B cell (primary cell): Measurements from ENCODE around the gene NLGN1. TPM values are rescaled to one million over a fixed set of nuclear protein-coding genes. Genes with fewer than 3 reads are reported as not detected.

Experiments
- ATAC-seq: fragments of 200-7000 bp; cut with Tn5 transposase; one replicate; pipeline ENCODE4 v1.10.0; 2021; ENCODE audit warnings: low read depth, mild to moderate bottlenecking, moderate number of reproducible peaks, moderate library complexity
- CTCF ChIA-PET: fragments of 350-600 bp; sonication (Branson Sonifier 250); formaldehyde crosslinking; loops from one replicate; lab custom pipeline; 2021; ENCODE audit warnings: antibody characterized with exemption, inconsistent platforms; lab: Charles Lee
- POLR2A ChIA-PET: fragments of 350-600 bp; sonication (Branson Sonifier 250); formaldehyde crosslinking; loops from one replicate; lab custom pipeline; 2021; ENCODE audit warnings: antibody characterized with exemption; lab: Charles Lee
- DNase-seq: peaks from one replicate; pipeline ENCODE4 v3.0.0; 2013
- H2AFZ ChIP-seq: 2 replicates; pipeline ENCODE4 v1.6.1; 2012; ENCODE audit warnings: mild to moderate bottlenecking, low read depth, low read length; ENCODE audit not compliant: insufficient read depth, poor library complexity, severe bottlenecking
- H3K27ac ChIP-seq, 2 donors: 1 replicate in 1 of 2; 2 replicates in 1 of 2; pipeline ENCODE4 v1.5.1; 2012 to 2013; ENCODE audit warnings: low read length in 2 of 2, mild to moderate bottlenecking in 2 of 2, moderate library complexity in 1 of 2
- H3K27me3 ChIP-seq, 4 experiments: fragments of 200-600 bp in 1 of 4; sonication (generic) in 1 of 4; replicated peaks in 1 of 4; 1 replicate in 2 of 4; 2 replicates in 2 of 4; pipeline versions ENCODE4 v1.6.1 to v1.7.0; 2013 to 2016; ENCODE audit warnings: low read length in 3 of 4, mild to moderate bottlenecking in 2 of 4, mixed read lengths in 1 of 4, moderate library complexity in 1 of 4; ENCODE audit not compliant: insufficient read depth in 4 of 4, control insufficient read depth in 3 of 4; ENCODE audit errors: control extremely low read depth in 1 of 4
- H3K36me3 ChIP-seq, 2 experiments: replicated peaks in 1 of 2; 1 replicate in 1 of 2; 2 replicates in 1 of 2; pipeline versions ENCODE4 v1.6.1 to v1.7.1; 2013; ENCODE audit warnings: low read length in 1 of 2; ENCODE audit not compliant: insufficient read depth in 2 of 2, control insufficient read depth in 1 of 2; ENCODE audit errors: control extremely low read depth in 1 of 2, extremely low read depth in 1 of 2
- H3K4me1 ChIP-seq, 2 donors: fragments of 200-600 bp in 1 of 2; sonication (generic) in 1 of 2; 1 replicate in 1 of 2; 2 replicates in 1 of 2; pipeline versions ENCODE4 v1.5.1 to v1.6.1; 2013 to 2017; ENCODE audit warnings: low read length in 2 of 2; ENCODE audit not compliant: control insufficient read depth in 2 of 2, insufficient read depth in 2 of 2
- H3K4me2 ChIP-seq: replicated peaks from 2 replicates; pipeline ENCODE3; 2012; ENCODE audit warnings: mild to moderate bottlenecking, low read depth, low read length; ENCODE audit not compliant: poor library complexity, severe bottlenecking
- H3K4me3 ChIP-seq, 5 experiments: fragments of 200-600 bp in 1 of 5; sonication (generic) in 1 of 5; 1 replicate in 3 of 5; 2 replicates in 2 of 5; pipeline versions ENCODE4 v1.5.1 to v1.7.0; 2011 to 2016; ENCODE audit warnings: low read length in 4 of 5, mild to moderate bottlenecking in 4 of 5, low read depth in 2 of 5, control low read depth in 1 of 5, moderate library complexity in 1 of 5; ENCODE audit not compliant: insufficient read depth in 1 of 5; ENCODE audit errors: control extremely low read depth in 1 of 5, extremely low read depth in 1 of 5
- H3K79me2 ChIP-seq: fragments of 200-600 bp; sonication (generic); one replicate; pipeline ENCODE4 v1.6.0; 2016; ENCODE audit warnings: low read length; ENCODE audit not compliant: control insufficient read depth, insufficient read depth
- H3K9ac ChIP-seq: fragments of 200-600 bp; sonication (generic); 2 replicates; pipeline ENCODE4 v1.6.1; 2017; ENCODE audit warnings: mild to moderate bottlenecking, low read length, moderate library complexity
- H3K9me3 ChIP-seq, 3 donors: one replicate each; pipeline versions ENCODE4 v1.6.1 to v1.7.1; 2013; ENCODE audit warnings: low read length in 2 of 3; ENCODE audit not compliant: control insufficient read depth in 2 of 3, insufficient read depth in 1 of 3; ENCODE audit errors: control extremely low read depth in 1 of 3
- H4K20me1 ChIP-seq: 2 replicates; pipeline ENCODE4 v1.6.0; 2012; ENCODE audit warnings: mild to moderate bottlenecking, low read length; ENCODE audit not compliant: insufficient read depth, control insufficient read depth, poor library complexity, severe bottlenecking
- H3K27ac Mint-ChIP-seq: one replicate; pipeline ENCODE4 v1.8.0; 2021; ENCODE audit warnings: mixed read lengths
- H3K27me3 Mint-ChIP-seq: one replicate; pipeline ENCODE4 v1.8.0; 2021; ENCODE audit warnings: mixed read lengths
- H3K4me1 Mint-ChIP-seq: one replicate; pipeline ENCODE4 v1.8.0; 2021; ENCODE audit warnings: mixed read lengths
- H3K4me3 Mint-ChIP-seq: one replicate; pipeline ENCODE4 v1.8.0; 2021; ENCODE audit warnings: mixed read lengths
- H3K9me3 Mint-ChIP-seq: one replicate; pipeline ENCODE4 v1.8.0; 2022; ENCODE audit warnings: mixed read lengths; ENCODE audit not compliant: insufficient read depth
- CTCF ChIP-seq: fragments of 200-600 bp; IDR thresholded peaks from one replicate; pipeline ENCODE4 v1.8.0; 2022; ENCODE audit warnings: antibody characterized with exemption, mild to moderate bottlenecking
- EZH2 ChIP-seq: IDR thresholded peaks from 2 replicates; pipeline ENCODE4 v1.6.1; 2012; ENCODE audit warnings: borderline replicate concordance, low read depth, mild to moderate bottlenecking, moderate library complexity, low read length; ENCODE audit not compliant: insufficient read depth, poor library complexity, severe bottlenecking
- WGBS: methylation state at CpG from one replicate; pipeline ENCODE4 v1.1.5; 2013; ENCODE audit warnings: missing lambda C conversion rate; ENCODE audit not compliant: insufficient coverage; 5-methylcytosine and 5-hydroxymethylcytosine counted together
- intact Hi-C: fragments of 100-400 bp; cut with micrococcal nuclease; formaldehyde crosslinking; loops from one replicate; pipeline ENCODE4 v1.10.0; 2022
- polyA plus RNA-seq: library from polyadenylated mRNA; depleted of rRNA; stranded (reverse); fragments of >200 nt; gene quantifications from 2 replicates; pipeline ENCODE4 v1.2.3, GENCODE V29; 2012
- total RNA-seq, 2 donors: library from RNA; stranded (reverse); fragments of 120-200 nt in 1 of 2; gene quantifications; 1 replicate in 1 of 2; 2 replicates in 1 of 2; pipeline versions ENCODE4 v1.2.3 to v1.2.4, GENCODE V29; 2013 to 2022

Gene NLGN1
- total and polyA plus RNA-seq, 2 donors (not counting 1 experiment from before 2014, with no cell fraction given), result not detected

GRCh38 chr3:173800154-173800553 is 402.6 kb downstream of the NLGN1 start:
- TF ChIP-seq EZH2 (no peak), CTCF (no peak)
- ATAC-seq (no peak), DNase-seq (no peak)
- no peaks in the 10 kb centered on the region for H4K20me1 ChIP-seq
- no peaks in the 10 kb centered on the region for H3K27me3 ChIP-seq
- no peaks in the 10 kb centered on the region for H3K9me3 Mint-ChIP-seq
- H3K4me1 Mint-ChIP-seq, result no peaks in the 10 kb centered on the region
- H3K36me3 ChIP-seq, result no peaks in the 10 kb centered on the region
- no CpG with 5 or more reads among the region's 2 CpGs for WGBS
- POLR2A ChIA-PET, result no interaction called here
- no peak overlapping the region for H3K27ac Mint-ChIP-seq
- CTCF ChIA-PET, result no interaction called here
- H3K27ac ChIP-seq, result no peak overlapping the region
- H3K9me3 ChIP-seq, result no peaks in the 10 kb centered on the region
- H3K9ac ChIP-seq, result no peak overlapping the region
- no peak overlapping the region for H3K4me3 ChIP-seq
- intact Hi-C loops, result no loop called here
- H3K4me3 Mint-ChIP-seq, result no peak overlapping the region
- no peak overlapping the region for H3K4me2 ChIP-seq
- no peaks in the 10 kb centered on the region for H3K79me2 ChIP-seq
- no peak overlapping the region for H2AFZ ChIP-seq
- H3K27me3 Mint-ChIP-seq, result no peaks in the 10 kb centered on the region
- H3K4me1 ChIP-seq, result no peaks in the 10 kb centered on the region

- H3K79me2 ChIP-seq, result no peaks in the 10 kb centered on the region
- no peak overlapping the region for H3K27ac Mint-ChIP-seq
- H2AFZ ChIP-seq, result no peak overlapping the region
- H3K4me1 ChIP-seq, result no peaks in the 10 kb centered on the region
- CTCF ChIA-PET, result no interaction called here
- no peaks in the 10 kb centered on the region for H3K9me3 Mint-ChIP-seq
- no peak overlapping the region for H3K4me3 Mint-ChIP-seq
- H3K9me3 ChIP-seq, result no peaks in the 10 kb centered on the region
- ATAC-seq (no peak), DNase-seq (no peak)
- 86% methylated on average over 1 of the region's 3 CpGs for WGBS
- intact Hi-C loops, result no loop called here
- H3K36me3 ChIP-seq, result no peaks in the 10 kb centered on the region
- no peak overlapping the region for H3K9ac ChIP-seq
- no peak overlapping the region for H3K4me3 ChIP-seq
- TF ChIP-seq EZH2 (no peak), CTCF (no peak)
- no peak overlapping the region for H3K4me2 ChIP-seq
- no peaks in the 10 kb centered on the region for H3K27me3 Mint-ChIP-seq
- no peaks in the 10 kb centered on the region for H3K27me3 ChIP-seq
- POLR2A ChIA-PET, result no interaction called here
- no peaks in the 10 kb centered on the region for H4K20me1 ChIP-seq
- H3K27ac ChIP-seq, result no peak overlapping the region
- no peaks in the 10 kb centered on the region for H3K4me1 Mint-ChIP-seq
Measured at GRCh38 chr3:173814809-173815208, 417.3 kb downstream of the NLGN1 start.
